Naive thymus-derived CD4-positive, alpha-beta T cell (primary cell): ENCODE results near the gene RBM33. TPM values are rescaled to one million over a fixed set of nuclear protein-coding genes. Genes with fewer than 3 reads are reported as not detected.

ENCODE experiments used
- ATAC-seq: fragments of 150-1000 bp; cut with Tn5 transposase; 2 replicates; pipeline ENCODE4 v1.10.0; 2021; ENCODE audit warnings: mild to moderate bottlenecking, moderate library complexity
- CTCF ChIA-PET: fragments of 350-600 bp; sonication (Branson Sonifier 250); formaldehyde crosslinking; loops from one replicate; lab custom pipeline; 2021; ENCODE audit warnings: antibody characterized with exemption; lab: Charles Lee
- POLR2A ChIA-PET: fragments of 350-600 bp; sonication (Branson Sonifier 250); formaldehyde crosslinking; loops from one replicate; lab custom pipeline; 2021; ENCODE audit warnings: antibody characterized with exemption, inconsistent platforms; lab: Charles Lee
- DNase-seq, 9 donors: peaks; one replicate each; pipeline versions ENCODE4 v3.0.0 to v3.0.0-alpha.2; 2020 to 2022; ENCODE audit warnings: mixed read lengths in 1 of 9
- H3K27ac ChIP-seq: one replicate; pipeline ENCODE4 v1.7.0; 2013; ENCODE audit warnings: mild to moderate bottlenecking, low read depth, low read length, moderate library complexity
- H3K27me3 ChIP-seq, 2 donors: one replicate each; pipeline ENCODE4 v1.7.0; 2013; ENCODE audit warnings: low read length in 2 of 2, mild to moderate bottlenecking in 2 of 2, moderate library complexity in 2 of 2; ENCODE audit not compliant: control insufficient read depth in 2 of 2, insufficient read depth in 2 of 2
- H3K36me3 ChIP-seq, 3 experiments: 1 replicate in 2 of 3; 2 replicates in 1 of 3; pipeline ENCODE4 v1.7.0; 2013; ENCODE audit warnings: low read length in 3 of 3, mild to moderate bottlenecking in 3 of 3, moderate library complexity in 1 of 3; ENCODE audit not compliant: insufficient read depth in 3 of 3, control insufficient read depth in 2 of 3
- H3K4me1 ChIP-seq, 2 donors: one replicate each; pipeline ENCODE4 v1.7.0; 2013; ENCODE audit warnings: low read length in 2 of 2, mild to moderate bottlenecking in 2 of 2, moderate library complexity in 1 of 2; ENCODE audit not compliant: control insufficient read depth in 2 of 2, insufficient read depth in 2 of 2
- H3K4me3 ChIP-seq: 2 replicates; pipeline ENCODE4 v1.7.0; 2013; ENCODE audit warnings: mild to moderate bottlenecking, low read length
- H3K9me3 ChIP-seq, 3 experiments: 1 replicate in 2 of 3; 2 replicates in 1 of 3; pipeline ENCODE4 v1.7.0; 2013; ENCODE audit warnings: low read length in 3 of 3; ENCODE audit not compliant: control insufficient read depth in 2 of 3
- H3K27ac Mint-ChIP-seq, 9 donors: one replicate each; pipeline ENCODE4 v1.8.0; 2020 to 2022; ENCODE audit warnings: mixed read lengths in 9 of 9, mild to moderate bottlenecking in 8 of 9, moderate library complexity in 5 of 9, inconsistent platforms in 2 of 9
- H3K27me3 Mint-ChIP-seq, 5 donors: one replicate each; pipeline ENCODE4 v1.8.0; 2021 to 2022; ENCODE audit warnings: mixed read lengths in 5 of 5, mild to moderate bottlenecking in 1 of 5
- H3K36me3 Mint-ChIP-seq, 5 donors: one replicate each; pipeline ENCODE4 v1.8.0; 2020 to 2022; ENCODE audit warnings: mixed read lengths in 5 of 5, mild to moderate bottlenecking in 3 of 5, inconsistent platforms in 1 of 5
- H3K4me1 Mint-ChIP-seq, 7 donors: one replicate each; pipeline ENCODE4 v1.8.0; 2020 to 2022; ENCODE audit warnings: mixed read lengths in 7 of 7, mild to moderate bottlenecking in 3 of 7, inconsistent platforms in 1 of 7
- H3K4me3 Mint-ChIP-seq, 10 donors: one replicate each; pipeline ENCODE4 v1.8.0; 2020 to 2022; ENCODE audit warnings: mild to moderate bottlenecking in 10 of 10, mixed read lengths in 10 of 10, moderate library complexity in 6 of 10, inconsistent platforms in 2 of 10
- H3K9me3 Mint-ChIP-seq, 11 donors: one replicate each; pipeline ENCODE4 v1.8.0; 2020 to 2022; ENCODE audit warnings: mixed read lengths in 11 of 11, mild to moderate bottlenecking in 4 of 11, inconsistent platforms in 1 of 11, moderate library complexity in 1 of 11
- intact Hi-C, 2 donors: fragments of 100-400 bp; cut with micrococcal nuclease; formaldehyde crosslinking; loops; one replicate each; pipeline ENCODE4 v1.15.1; 2023
- polyA plus RNA-seq, 2 donors: library from polyadenylated mRNA; unstranded; fragments of 300-500 nt; fragmentation: Illumina TruSeq; gene quantifications; one replicate each; pipeline ENCODE4 v1.2.3, GENCODE V29; 2021
- total RNA-seq, 6 experiments: library from RNA in 5 of 6; stranded (reverse) in 5 of 6; gene quantifications; 1 replicate in 5 of 6; 2 replicates in 1 of 6; pipeline ENCODE4 v1.2.3 and lab custom pipeline; 2021 to 2026

Gene RBM33
- total and polyA plus RNA-seq, 7 experiments from 2014 or later = 43.7 to 177 (median 143) TPM

DNA sequence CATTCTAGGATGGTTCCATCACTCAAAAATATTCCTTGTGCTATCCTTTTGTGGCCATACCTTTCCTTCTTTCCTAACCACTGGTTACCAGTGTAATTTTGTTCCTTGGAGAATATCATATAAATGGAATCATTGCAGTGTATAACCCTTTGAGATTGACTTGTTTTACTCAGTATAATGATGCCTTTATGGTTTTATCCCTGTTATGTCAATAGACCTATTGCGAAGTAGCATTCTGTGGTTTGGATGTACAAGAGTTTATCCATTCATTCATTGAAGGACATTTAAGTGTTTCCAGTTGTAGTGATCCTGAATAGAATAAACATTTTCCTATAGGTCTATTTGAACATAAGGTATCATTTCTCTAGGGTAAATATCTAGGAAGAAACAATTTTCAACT, 54.2 kb downstream of the RBM33 start:
- Mint-ChIP-seq H3K36me3 (peaks cover 8 to 32% (median 27%) of the 10 kb centered on the region in 5 donors), H3K9me3 (no peaks in the 10 kb centered on the region), H3K27me3 (no peaks in the 10 kb centered on the region), H3K4me1 (peaks cover 32 to 66% (median 58%) of the 10 kb centered on the region in 7 donors), H3K27ac (peak overlapping the region in 2 of 9 donors; percentile 31 to 44), H3K4me3 (no peak overlapping the region)
- peaks cover 0 to 4% of the 10 kb centered on the region in 2 donors for H3K4me1 ChIP-seq
- CTCF ChIA-PET = interaction anchor here (1.3 kb wide), 1 partner anchor 100 kb away, joined by 3 read pairs; no protein-coding TSS in a partner anchor
- peaks cover 8 to 30% (median 9%) of the 10 kb centered on the region in 3 experiments for H3K36me3 ChIP-seq
- DNase-seq (no peak), ATAC-seq (no peak)
- H3K4me3 ChIP-seq = no peak overlapping the region
- no peak overlapping the region for H3K27ac ChIP-seq
- H3K27me3 ChIP-seq = no peaks in the 10 kb centered on the region
- H3K9me3 ChIP-seq = no peaks in the 10 kb centered on the region
- POLR2A ChIA-PET = no interaction called here
- intact Hi-C loops = no loop called here

GRCh38 chr7:155699180-155699579, 54.7 kb downstream of the RBM33 start:
- ATAC-seq (no peak), DNase-seq (no peak)
- Histone ChIP-seq H3K27me3 (no peaks in the 10 kb centered on the region), H3K9me3 (no peaks in the 10 kb centered on the region), H3K4me3 (no peak overlapping the region), H3K27ac (no peak overlapping the region), H3K4me1 (peaks cover 0 to 4% of the 10 kb centered on the region in 2 donors), H3K36me3 (peaks cover 9 to 36% (median 12%) of the 10 kb centered on the region in 3 experiments)
- Mint-ChIP-seq H3K27me3 (no peaks in the 10 kb centered on the region), H3K4me3 (no peak overlapping the region), H3K36me3 (peaks cover 12 to 37% (median 32%) of the 10 kb centered on the region in 5 donors), H3K27ac (peak overlapping the region in 1 of 9 donors; percentile 28), H3K4me1 (peaks cover 29 to 66% (median 52%) of the 10 kb centered on the region in 7 donors), H3K9me3 (no peaks in the 10 kb centered on the region)
- POLR2A ChIA-PET = no interaction called here
- intact Hi-C loops = no loop called here
- CTCF ChIA-PET = interaction anchor here (1.3 kb wide), 1 partner anchor 100 kb away, joined by 3 read pairs; no protein-coding TSS in a partner anchor

GRCh38 chr7:155700847-155701246, 56.4 kb downstream of the RBM33 start:
- Mint-ChIP-seq H3K36me3 (peaks cover 12 to 43% (median 34%) of the 10 kb centered on the region in 5 donors), H3K27ac (no peak overlapping the region), H3K4me3 (no peak overlapping the region), H3K27me3 (no peaks in the 10 kb centered on the region), H3K4me1 (peaks cover 22 to 55% (median 39%) of the 10 kb centered on the region in 7 donors), H3K9me3 (no peaks in the 10 kb centered on the region)
- DNase-seq = no peak
- Histone ChIP-seq H3K9me3 (no peaks in the 10 kb centered on the region), H3K4me1 (peaks cover 0 to 3% of the 10 kb centered on the region in 2 donors), H3K36me3 (peaks cover 9 to 48% (median 17%) of the 10 kb centered on the region in 3 experiments), H3K27me3 (no peaks in the 10 kb centered on the region), H3K4me3 (no peak overlapping the region), H3K27ac (no peak overlapping the region)
- ATAC-seq = no peak
- ChIA-PET CTCF (no interaction called here), POLR2A (interaction anchor here (0.6 kb wide), 1 partner anchor 25 kb away, joined by 3 read pairs; no protein-coding TSS in a partner anchor)
- intact Hi-C loops = loop anchor here in 1 of 2 donors (10.0 kb wide), 1 partner anchor 46 kb away; no protein-coding TSS in a partner anchor

DNA sequence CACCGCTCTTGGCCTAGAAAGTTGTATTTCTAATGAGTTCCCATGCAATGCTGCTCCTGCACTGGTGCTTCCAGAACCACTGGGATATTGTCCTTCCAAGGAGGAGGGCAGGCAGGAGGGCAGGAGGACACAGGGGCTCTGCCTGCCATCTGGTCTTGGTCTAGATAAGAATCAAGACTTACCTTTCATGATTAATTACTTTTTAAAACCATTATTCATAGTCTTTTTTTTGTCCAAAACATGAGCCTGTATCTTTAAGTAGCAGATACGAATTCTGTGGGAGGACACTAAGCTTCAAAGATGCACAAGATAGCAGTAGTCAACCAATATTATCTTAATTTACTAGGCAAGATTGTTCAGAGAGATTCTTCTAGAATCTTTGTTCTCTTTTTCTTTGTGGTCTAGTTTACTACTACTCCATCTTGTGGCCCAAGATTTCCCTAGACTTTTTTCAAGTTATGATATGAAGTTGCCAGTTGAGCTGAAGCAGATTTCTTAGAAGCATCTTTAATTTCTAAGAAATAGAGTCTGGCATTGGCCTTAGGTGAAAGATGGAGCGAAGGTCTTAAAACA, 57.6 kb downstream of the RBM33 start:
- Histone ChIP-seq H3K4me3 (no peak overlapping the region), H3K27me3 (no peaks in the 10 kb centered on the region), H3K36me3 (peaks cover 9 to 59% (median 19%) of the 10 kb centered on the region in 3 experiments), H3K9me3 (no peaks in the 10 kb centered on the region), H3K4me1 (no peaks in the 10 kb centered on the region), H3K27ac (no peak overlapping the region)
- Mint-ChIP-seq H3K4me3 (no peak overlapping the region), H3K27ac (peak overlapping the region in 2 of 9 donors; percentile 0 to 62), H3K9me3 (no peaks in the 10 kb centered on the region), H3K4me1 (peaks cover 15 to 43% (median 31%) of the 10 kb centered on the region in 7 donors), H3K36me3 (peaks cover 9 to 45% (median 31%) of the 10 kb centered on the region in 5 donors), H3K27me3 (no peaks in the 10 kb centered on the region)
- DNase-seq = no peak
- ChIA-PET CTCF (no interaction called here), POLR2A (no interaction called here)
- peak; percentile 34 for ATAC-seq
- intact Hi-C loops = loop anchor here in 1 of 2 donors (10.0 kb wide), 1 partner anchor 47 kb away; no protein-coding TSS in a partner anchor

DNA sequence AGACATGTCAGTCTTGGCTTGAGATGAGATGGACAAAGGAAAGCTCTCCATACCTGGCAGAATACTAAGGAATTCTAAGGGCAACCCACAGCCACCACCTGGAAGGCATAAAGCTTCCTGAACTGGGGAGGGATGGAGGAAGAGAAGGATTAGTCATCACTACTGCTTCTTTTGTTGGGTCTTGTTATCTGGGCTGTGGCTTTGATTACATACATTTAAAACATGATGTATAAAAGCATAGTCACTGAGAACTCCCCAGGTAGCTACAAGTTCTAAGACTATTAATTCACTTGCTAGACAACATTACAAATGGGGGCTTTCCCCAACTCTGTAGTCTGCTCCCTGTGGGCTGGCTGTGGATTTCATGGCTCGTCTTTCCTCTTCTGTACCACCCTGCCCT, 58.2 kb downstream of the RBM33 start:
- ATAC-seq (no peak), DNase-seq (no peak)
- no peaks in the 10 kb centered on the region for H3K27me3 Mint-ChIP-seq
- peaks cover 9 to 45% (median 31%) of the 10 kb centered on the region in 5 donors for H3K36me3 Mint-ChIP-seq
- H3K4me3 Mint-ChIP-seq = no peak overlapping the region
- Histone ChIP-seq H3K27me3 (no peaks in the 10 kb centered on the region), H3K36me3 (peaks cover 9 to 64% (median 20%) of the 10 kb centered on the region in 3 experiments), H3K4me1 (no peaks in the 10 kb centered on the region), H3K9me3 (no peaks in the 10 kb centered on the region), H3K27ac (no peak overlapping the region), H3K4me3 (no peak overlapping the region)
- no peaks in the 10 kb centered on the region for H3K9me3 Mint-ChIP-seq
- intact Hi-C loops = loop anchor here in 1 of 2 donors (10.0 kb wide), 1 partner anchor 48 kb away; no protein-coding TSS in a partner anchor
- CTCF ChIA-PET = no interaction called here
- H3K27ac Mint-ChIP-seq = peak overlapping the region in 4 of 9 donors; percentile 16 to 62 (median 24)
- H3K4me1 Mint-ChIP-seq = peaks cover 14 to 37% (median 27%) of the 10 kb centered on the region in 7 donors
- POLR2A ChIA-PET = no interaction called here

DNA sequence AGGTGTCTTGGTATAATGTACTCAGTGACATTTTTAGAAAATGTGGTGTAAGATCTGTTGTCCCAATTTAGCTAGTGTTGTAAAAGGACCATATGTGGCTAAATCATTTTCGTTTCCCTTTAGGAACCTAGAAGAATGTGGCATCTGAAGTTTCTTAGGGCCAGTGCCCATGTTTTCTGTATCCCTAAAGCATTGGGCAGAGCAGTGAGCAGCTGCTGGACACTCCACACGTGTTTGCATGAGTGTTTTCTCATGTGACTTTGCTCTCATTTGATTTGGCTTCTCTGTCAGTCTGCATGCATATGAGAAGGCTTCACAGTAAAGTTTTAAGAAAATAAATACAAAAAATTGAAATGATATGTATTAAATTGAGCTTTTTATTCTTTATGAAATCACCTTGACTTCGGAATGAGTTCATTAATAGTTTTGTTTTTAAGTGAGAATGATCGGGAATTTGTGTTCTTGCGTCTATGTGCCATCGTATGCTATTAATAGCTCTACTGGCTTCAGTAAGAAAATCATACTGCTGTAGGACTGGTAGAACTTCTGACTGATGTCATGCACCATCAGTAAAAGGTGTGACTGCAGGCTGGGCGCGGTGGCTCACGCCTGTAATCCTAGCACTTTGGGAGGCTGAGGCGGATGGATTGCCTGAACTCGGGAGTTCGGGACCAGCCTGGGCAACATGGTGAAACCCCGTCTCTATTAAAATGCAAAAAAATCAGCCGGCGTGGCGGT, 61.3 kb downstream of the RBM33 start:
- H3K4me3 ChIP-seq = no peak overlapping the region
- ATAC-seq (no peak), DNase-seq (no peak)
- intact Hi-C loops = loop anchor here in 1 of 2 donors (10.0 kb wide), 1 partner anchor 51 kb away; no protein-coding TSS in a partner anchor
- Mint-ChIP-seq H3K4me3 (no peak overlapping the region), H3K27ac (peak overlapping the region in 3 of 9 donors; percentile 1 to 56 (median 26)), H3K36me3 (peaks cover 9 to 36% (median 26%) of the 10 kb centered on the region in 5 donors), H3K4me1 (peaks cover 0 to 17% (median 12%) of the 10 kb centered on the region in 7 donors), H3K27me3 (no peaks in the 10 kb centered on the region), H3K9me3 (no peaks in the 10 kb centered on the region)
- no peak overlapping the region for H3K27ac ChIP-seq
- H3K36me3 ChIP-seq = peaks cover 12 to 93% (median 28%) of the 10 kb centered on the region in 3 experiments
- H3K27me3 ChIP-seq = no peaks in the 10 kb centered on the region
- H3K4me1 ChIP-seq = no peaks in the 10 kb centered on the region
- no peaks in the 10 kb centered on the region for H3K9me3 ChIP-seq
- POLR2A ChIA-PET = no interaction called here
- CTCF ChIA-PET = no interaction called here
